CD4-positive, alpha-beta T cell (primary cell): ENCODE results near the gene SUMO4. TPM values are rescaled to one million over a fixed set of nuclear protein-coding genes. Genes with fewer than 3 reads are reported as not detected.

Experiments
- ATAC-seq: fragments of 200-7000 bp; cut with Tn5 transposase; one replicate; pipeline ENCODE4 v1.10.0; 2022; ENCODE audit warnings: mild to moderate bottlenecking; ENCODE audit not compliant: poor library complexity
- CTCF ChIA-PET: fragments of 350-600 bp; sonication (Branson Sonifier 250); formaldehyde crosslinking; loops from one replicate; lab custom pipeline; 2021; ENCODE audit warnings: antibody characterized with exemption, inconsistent platforms; lab: Charles Lee
- POLR2A ChIA-PET: fragments of 350-600 bp; sonication (Branson Sonifier 250); formaldehyde crosslinking; loops from one replicate; lab custom pipeline; 2021; ENCODE audit warnings: antibody characterized with exemption, inconsistent platforms; lab: Charles Lee
- DNase-seq, 14 experiments: peaks; one replicate each; pipeline ENCODE4 v3.0.0-alpha.2; 2013 to 2020; ENCODE audit warnings: mixed read lengths in 2 of 14
- H3K27ac ChIP-seq, 2 donors: one replicate each; pipeline versions ENCODE4 v1.5.1 to v1.7.0; 2013; ENCODE audit warnings: low read length in 2 of 2, low read depth in 1 of 2, mild to moderate bottlenecking in 1 of 2
- H3K27me3 ChIP-seq, 2 experiments: 1 replicate in 1 of 2; 2 replicates in 1 of 2; pipeline versions ENCODE4 v1.6.1 to v1.7.0; 2013; ENCODE audit warnings: low read length in 2 of 2, control low read depth in 1 of 2, mild to moderate bottlenecking in 1 of 2, moderate library complexity in 1 of 2; ENCODE audit not compliant: insufficient read depth in 2 of 2, control insufficient read depth in 1 of 2
- H3K36me3 ChIP-seq: one replicate; pipeline ENCODE4 v1.6.1; 2013; ENCODE audit warnings: low read length, control low read depth; ENCODE audit not compliant: insufficient read depth
- H3K4me1 ChIP-seq: one replicate; pipeline ENCODE4 v1.6.1; 2013; ENCODE audit warnings: low read length, control low read depth; ENCODE audit not compliant: insufficient read depth
- H3K4me3 ChIP-seq: one replicate; pipeline ENCODE4 v1.5.1; 2013; ENCODE audit warnings: mild to moderate bottlenecking, low read length, moderate library complexity
- H3K9me3 ChIP-seq, 2 experiments: 1 replicate in 1 of 2; 2 replicates in 1 of 2; pipeline versions ENCODE4 v1.6.1 to v1.7.0; 2013; ENCODE audit warnings: low read length in 2 of 2, mild to moderate bottlenecking in 2 of 2, control low read depth in 1 of 2, moderate library complexity in 1 of 2; ENCODE audit not compliant: control insufficient read depth in 1 of 2, insufficient read depth in 1 of 2
- H3K27ac Mint-ChIP-seq: one replicate; pipeline ENCODE4 v1.8.0; 2020; ENCODE audit warnings: mixed read lengths
- H3K27me3 Mint-ChIP-seq: one replicate; pipeline ENCODE4 v1.8.0; 2021; ENCODE audit warnings: mixed read lengths
- H3K36me3 Mint-ChIP-seq: one replicate; pipeline ENCODE4 v1.8.0; 2021; ENCODE audit warnings: low read depth, mixed read lengths
- H3K4me1 Mint-ChIP-seq: one replicate; pipeline ENCODE4 v1.8.0; 2021; ENCODE audit warnings: low read depth, mixed read lengths
- H3K4me3 Mint-ChIP-seq: one replicate; pipeline ENCODE4 v1.8.0; 2020; ENCODE audit warnings: mild to moderate bottlenecking, mixed read lengths
- H3K9me3 Mint-ChIP-seq: one replicate; pipeline ENCODE4 v1.8.0; 2020; ENCODE audit warnings: mixed read lengths
- intact Hi-C, 2 experiments: fragments of 100-400 bp; cut with DNase I in 1 of 2; cut with micrococcal nuclease in 1 of 2; formaldehyde crosslinking; loops; one replicate each; pipeline versions ENCODE4 v1.15.1 to v1.9.0; 2023 to 2025; cut with DNase I, micrococcal nuclease
- total RNA-seq, 174 experiments: library from RNA in 2 of 174; stranded (reverse) in 2 of 174; gene quantifications; one replicate each; pipeline ENCODE4 v1.2.3 and lab custom pipeline; 2021 to 2026
- TF ChIP-seq, protein P1 (sequence below): fragments of 200-600 bp; IDR thresholded peaks from one replicate; pipeline ENCODE4 v1.8.0; 2022; ENCODE audit warnings: antibody characterized with exemption, mild to moderate bottlenecking

Gene SUMO4
- total RNA-seq, 2 experiments from 2014 or later: 8.6 to 8.7 TPM

DNA sequence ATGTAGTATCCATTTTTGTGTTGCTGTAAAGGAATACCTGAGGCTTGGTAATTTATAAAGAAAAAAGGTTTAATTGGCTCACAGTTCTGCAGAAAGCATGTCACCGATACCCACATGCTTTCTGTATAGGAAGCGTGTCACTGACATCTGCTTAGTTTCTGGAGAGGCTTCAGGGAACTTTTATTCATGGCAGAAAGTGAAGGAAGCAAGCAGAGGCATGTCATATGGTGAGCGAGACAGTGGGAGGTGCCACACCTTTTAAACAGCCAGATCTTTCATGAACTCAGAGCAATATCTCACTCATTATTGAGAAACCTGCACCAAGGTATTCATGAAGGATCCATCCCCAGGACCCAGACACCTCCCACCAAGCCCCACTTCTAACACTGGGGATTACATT lies 3.5 kb downstream of the SUMO4 start:
- H3K4me1 Mint-ChIP-seq: peaks cover 6% of the 10 kb centered on the region
- no peaks in the 10 kb centered on the region for H3K27me3 ChIP-seq
- intact Hi-C loops: no loop called here
- TF ChIP-seq, protein P1, sequence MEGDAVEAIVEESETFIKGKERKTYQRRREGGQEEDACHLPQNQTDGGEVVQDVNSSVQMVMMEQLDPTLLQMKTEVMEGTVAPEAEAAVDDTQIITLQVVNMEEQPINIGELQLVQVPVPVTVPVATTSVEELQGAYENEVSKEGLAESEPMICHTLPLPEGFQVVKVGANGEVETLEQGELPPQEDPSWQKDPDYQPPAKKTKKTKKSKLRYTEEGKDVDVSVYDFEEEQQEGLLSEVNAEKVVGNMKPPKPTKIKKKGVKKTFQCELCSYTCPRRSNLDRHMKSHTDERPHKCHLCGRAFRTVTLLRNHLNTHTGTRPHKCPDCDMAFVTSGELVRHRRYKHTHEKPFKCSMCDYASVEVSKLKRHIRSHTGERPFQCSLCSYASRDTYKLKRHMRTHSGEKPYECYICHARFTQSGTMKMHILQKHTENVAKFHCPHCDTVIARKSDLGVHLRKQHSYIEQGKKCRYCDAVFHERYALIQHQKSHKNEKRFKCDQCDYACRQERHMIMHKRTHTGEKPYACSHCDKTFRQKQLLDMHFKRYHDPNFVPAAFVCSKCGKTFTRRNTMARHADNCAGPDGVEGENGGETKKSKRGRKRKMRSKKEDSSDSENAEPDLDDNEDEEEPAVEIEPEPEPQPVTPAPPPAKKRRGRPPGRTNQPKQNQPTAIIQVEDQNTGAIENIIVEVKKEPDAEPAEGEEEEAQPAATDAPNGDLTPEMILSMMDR: no peak
- H3K36me3 Mint-ChIP-seq: peaks cover 76% of the 10 kb centered on the region
- H3K4me3 Mint-ChIP-seq: no peak overlapping the region
- ChIA-PET POLR2A (no interaction called here), CTCF (no interaction called here)
- H3K27me3 Mint-ChIP-seq: no peaks in the 10 kb centered on the region
- no peak overlapping the region for H3K27ac Mint-ChIP-seq
- DNase-seq (no peak), ATAC-seq (no peak)
- H3K4me1 ChIP-seq: no peaks in the 10 kb centered on the region
- no peak overlapping the region for H3K4me3 ChIP-seq
- H3K9me3 ChIP-seq: no peaks in the 10 kb centered on the region
- no peak overlapping the region for H3K27ac ChIP-seq
- peaks cover 69% of the 10 kb centered on the region for H3K36me3 ChIP-seq
- no peaks in the 10 kb centered on the region for H3K9me3 Mint-ChIP-seq

DNA sequence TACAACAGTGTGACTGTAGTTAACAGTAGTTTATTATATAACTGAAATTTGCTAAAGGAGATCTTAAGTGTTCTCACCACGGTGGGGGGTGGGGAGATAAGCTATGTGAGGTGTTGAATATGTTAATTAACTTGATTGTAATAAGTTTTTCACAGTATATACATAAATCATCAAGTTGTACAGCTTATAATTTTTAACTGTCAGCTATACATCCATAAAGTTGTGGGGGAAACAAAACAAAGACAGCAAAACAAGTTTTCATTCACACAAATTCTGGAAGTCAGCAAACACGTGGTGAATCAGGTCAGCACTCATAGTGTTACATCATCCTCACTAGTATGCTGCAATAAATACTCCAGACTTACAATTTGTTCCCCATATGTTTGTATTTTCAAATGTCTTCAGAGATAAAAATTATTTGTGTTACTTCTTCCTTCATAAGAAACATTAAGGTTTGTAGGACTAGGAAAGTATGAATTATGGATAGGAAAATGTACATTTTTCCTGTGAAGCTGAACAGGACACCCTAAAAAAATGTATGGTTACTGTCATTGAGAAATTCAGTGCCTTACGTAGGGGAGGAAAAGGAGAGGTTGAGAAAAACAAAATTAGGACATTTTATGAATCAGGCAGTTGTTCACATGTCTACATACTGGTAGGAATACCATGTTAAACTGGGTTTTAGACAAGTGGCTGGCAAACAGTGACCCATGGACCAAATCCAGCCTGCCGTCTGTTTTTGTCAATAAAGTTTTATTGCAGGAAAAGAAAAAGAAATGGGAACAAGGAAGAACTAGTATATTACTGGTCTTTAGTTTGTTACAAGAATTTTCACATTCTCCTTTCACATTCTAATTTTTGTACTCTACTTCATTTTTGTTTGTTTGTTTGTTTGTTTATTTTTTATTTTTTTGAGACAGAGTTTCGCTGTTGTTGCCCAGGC lies 6.0 kb downstream of the SUMO4 start:
- peak overlapping the region; percentile 41 for H3K27ac Mint-ChIP-seq
- no peaks in the 10 kb centered on the region for H3K27me3 Mint-ChIP-seq
- H3K36me3 ChIP-seq: peaks cover 67% of the 10 kb centered on the region
- H3K4me1 Mint-ChIP-seq: peaks cover 6% of the 10 kb centered on the region
- no peak overlapping the region for H3K4me3 Mint-ChIP-seq
- no peaks in the 10 kb centered on the region for H3K9me3 ChIP-seq
- intact Hi-C loops: no loop called here
- H3K4me3 ChIP-seq: no peak overlapping the region
- peaks cover 76% of the 10 kb centered on the region for H3K36me3 Mint-ChIP-seq
- no peaks in the 10 kb centered on the region for H3K4me1 ChIP-seq
- H3K9me3 Mint-ChIP-seq: no peaks in the 10 kb centered on the region
- ChIA-PET POLR2A (interaction anchor here (1.7 kb wide), 1 partner anchor 83 kb away, joined by 4 read pairs; no protein-coding TSS in a partner anchor), CTCF (interaction anchor here (1.2 kb wide), 1 partner anchor 26 kb away, joined by 3 read pairs; no protein-coding TSS in a partner anchor)
- no peak overlapping the region for H3K27ac ChIP-seq
- H3K27me3 ChIP-seq: no peaks in the 10 kb centered on the region
- ATAC-seq (no peak), DNase-seq (peak in 2 of 14 experiments; percentile 30 to 31)
- TF ChIP-seq, protein P1: no peak

DNA sequence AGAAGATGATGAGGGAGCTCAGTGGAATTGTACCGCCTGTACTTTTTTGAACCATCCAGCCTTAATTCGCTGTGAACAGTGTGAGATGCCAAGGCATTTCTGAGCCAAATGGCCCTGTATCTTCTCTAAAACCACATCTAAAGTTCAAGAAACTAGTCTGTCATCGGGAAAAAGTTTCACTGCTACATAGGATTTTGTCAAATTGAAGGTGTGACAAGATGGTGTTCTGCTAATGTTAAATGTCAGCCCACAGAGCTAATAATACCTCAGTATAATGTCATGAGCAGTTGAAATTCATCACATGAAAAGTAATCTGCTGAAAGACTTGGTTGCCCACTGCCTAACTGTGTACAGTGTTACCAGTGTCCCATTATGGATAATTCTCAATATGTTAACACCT lies 9.6 kb downstream of the SUMO4 start:
- Mint-ChIP-seq H3K9me3 (no peaks in the 10 kb centered on the region), H3K4me1 (peaks cover 6% of the 10 kb centered on the region), H3K27ac (peak overlapping the region; percentile 45), H3K36me3 (peaks cover 61% of the 10 kb centered on the region), H3K27me3 (no peaks in the 10 kb centered on the region), H3K4me3 (no peak overlapping the region)
- Histone ChIP-seq H3K36me3 (peaks cover 49% of the 10 kb centered on the region), H3K27me3 (no peaks in the 10 kb centered on the region), H3K4me1 (no peaks in the 10 kb centered on the region), H3K27ac (no peak overlapping the region), H3K4me3 (no peak overlapping the region), H3K9me3 (no peaks in the 10 kb centered on the region)
- TF ChIP-seq, protein P1: no peak
- CTCF ChIA-PET: no interaction called here
- POLR2A ChIA-PET: interaction anchor here (0.7 to 1.1 kb wide), 2 partner anchors 11 to 148 kb away, joined by 3 to 4 read pairs; no protein-coding TSS in a partner anchor
- ATAC-seq (no peak), DNase-seq (no peak)
- intact Hi-C loops: no loop called here
